ENCODE measurements around the gene ALDH1L2. TPM values are rescaled to one million over a fixed set of nuclear protein-coding genes. Genes with fewer than 3 reads are reported as not detected.

The ALDH1L2 gene
- total and polyA plus RNA-seq, 3 donors from 2014 or later = 2.3 to 3.5 (median 2.5) TPM

DNA sequence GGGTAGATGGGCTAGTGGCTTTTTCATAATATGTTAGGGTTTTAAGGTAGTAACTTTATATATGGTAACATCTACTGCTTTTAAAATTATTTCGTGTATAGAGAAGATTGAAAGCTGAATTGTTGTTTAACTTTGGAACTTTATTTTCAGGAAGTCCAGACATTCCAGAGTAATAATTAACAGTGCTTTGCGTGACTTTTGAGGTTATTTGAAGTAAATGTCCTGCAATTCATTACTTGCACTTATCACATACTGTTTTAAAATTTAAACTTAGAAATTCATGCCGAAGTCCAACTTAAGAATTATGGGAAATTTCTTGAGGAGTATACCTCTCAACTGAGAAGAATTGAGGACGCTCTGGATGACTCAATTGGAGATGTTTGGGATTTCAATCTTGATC lies 26.6 kb upstream of the ALDH1L2 start:
- H3K27me3 ChIP-seq = no peaks in the 10 kb centered on the region
- intact Hi-C loops (cut with DNase I; ENCODE audit: low total_unique reads) = no loop called here
- H3K4me3 ChIP-seq = no peak overlapping the region
- H3K27ac ChIP-seq = no peak overlapping the region
- TF ChIP-seq, protein P1, sequence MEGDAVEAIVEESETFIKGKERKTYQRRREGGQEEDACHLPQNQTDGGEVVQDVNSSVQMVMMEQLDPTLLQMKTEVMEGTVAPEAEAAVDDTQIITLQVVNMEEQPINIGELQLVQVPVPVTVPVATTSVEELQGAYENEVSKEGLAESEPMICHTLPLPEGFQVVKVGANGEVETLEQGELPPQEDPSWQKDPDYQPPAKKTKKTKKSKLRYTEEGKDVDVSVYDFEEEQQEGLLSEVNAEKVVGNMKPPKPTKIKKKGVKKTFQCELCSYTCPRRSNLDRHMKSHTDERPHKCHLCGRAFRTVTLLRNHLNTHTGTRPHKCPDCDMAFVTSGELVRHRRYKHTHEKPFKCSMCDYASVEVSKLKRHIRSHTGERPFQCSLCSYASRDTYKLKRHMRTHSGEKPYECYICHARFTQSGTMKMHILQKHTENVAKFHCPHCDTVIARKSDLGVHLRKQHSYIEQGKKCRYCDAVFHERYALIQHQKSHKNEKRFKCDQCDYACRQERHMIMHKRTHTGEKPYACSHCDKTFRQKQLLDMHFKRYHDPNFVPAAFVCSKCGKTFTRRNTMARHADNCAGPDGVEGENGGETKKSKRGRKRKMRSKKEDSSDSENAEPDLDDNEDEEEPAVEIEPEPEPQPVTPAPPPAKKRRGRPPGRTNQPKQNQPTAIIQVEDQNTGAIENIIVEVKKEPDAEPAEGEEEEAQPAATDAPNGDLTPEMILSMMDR (IDR thresholded peaks at IDR 0.05) = no peak
- TF ChIP-seq POLR2A (IDR thresholded peaks at IDR 0.05) = no peak
- no peaks in the 10 kb centered on the region for H3K9me3 ChIP-seq
- H3K4me1 ChIP-seq = no peaks in the 10 kb centered on the region
- WGBS, 2 donors = 77 to 81% methylated on average over 4 of the region's 4 CpGs
- no peaks in the 10 kb centered on the region for H3K36me3 ChIP-seq (ENCODE audit: low read depth, missing control alignments)
- DNase-seq = no peak

DNA sequence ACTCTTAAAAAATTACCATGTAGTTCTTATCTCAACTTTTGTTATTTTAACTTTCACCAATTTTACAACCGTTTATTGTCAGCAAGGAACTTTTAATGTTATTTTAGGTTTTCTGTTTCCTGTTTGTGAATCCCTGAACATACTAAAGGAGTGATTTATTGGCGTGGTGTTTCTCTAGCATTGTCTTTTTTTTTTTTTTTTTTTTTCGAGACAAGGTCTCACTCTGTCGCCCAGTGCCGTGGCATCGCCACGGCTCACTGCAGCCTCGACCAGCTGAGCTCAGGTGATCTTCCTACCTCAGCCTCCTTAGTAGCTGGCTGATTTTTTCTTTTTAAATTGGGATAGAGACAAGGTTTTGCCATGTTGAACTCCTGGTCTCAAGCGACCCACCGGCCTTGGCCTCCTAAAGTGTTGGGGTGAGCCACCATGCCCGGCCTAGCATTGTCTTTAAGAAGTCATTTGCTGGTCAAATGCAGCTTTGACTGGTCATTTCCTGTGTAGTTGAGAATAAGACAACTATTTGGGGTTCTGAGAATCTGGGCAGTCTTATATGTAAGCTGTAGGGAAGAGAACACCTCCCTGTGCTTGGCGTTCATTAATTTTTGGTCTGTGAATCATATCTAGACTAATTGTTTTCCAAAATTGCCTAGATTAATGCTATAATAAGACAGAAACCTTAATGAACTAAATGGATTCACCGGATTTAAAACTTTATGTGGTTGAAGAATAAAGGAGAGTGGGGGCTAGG lies 25.4 kb upstream of the ALDH1L2 start:
- no peak for DNase-seq
- no peaks in the 10 kb centered on the region for H3K4me1 ChIP-seq
- H3K36me3 ChIP-seq (ENCODE audit: low read depth, missing control alignments) = no peaks in the 10 kb centered on the region
- intact Hi-C loops (cut with DNase I; ENCODE audit: low total_unique reads) = no loop called here
- TF ChIP-seq, protein P1 (IDR thresholded peaks at IDR 0.05) = no peak
- TF ChIP-seq POLR2A (IDR thresholded peaks at IDR 0.05) = no peak
- no peak overlapping the region for H3K4me3 ChIP-seq
- H3K9me3 ChIP-seq = no peaks in the 10 kb centered on the region
- no peak overlapping the region for H3K27ac ChIP-seq
- 39 to 57% methylated on average over 13 of the region's 13 CpGs for WGBS, 2 donors
- no peaks in the 10 kb centered on the region for H3K27me3 ChIP-seq

GRCh38 chr12:105107494-105108371 lies 23.5 kb upstream of the ALDH1L2 start, which contains the start of gene WASHC4:
WASHC4 (plus strand) TSS chr12:105107731; CDS start chr12:105107801, 70 bp downstream.
- Histone ChIP-seq H3K4me1 (no peaks in the 10 kb centered on the region), H3K36me3 (ENCODE audit: low read depth, missing control alignments) (no peaks in the 10 kb centered on the region), H3K9me3 (no peaks in the 10 kb centered on the region), H3K4me3 (peak within 1 kb of the TSS; percentile 80 to 87), H3K27ac (peak within 1 kb of the TSS; percentile 93 to 94), H3K27me3 (no peaks in the 10 kb centered on the region)
- DNase-seq = peak; percentile 97
- 0% methylated on average over 41 to 58 of the region's 85 CpGs for WGBS, 2 donors
- TF ChIP-seq POLR2A (IDR thresholded peaks at IDR 0.05) = peak; percentile 95
- TF ChIP-seq, protein P1 (IDR thresholded peaks at IDR 0.05) = peak in 1 of 3 experiments; percentile 9
- intact Hi-C loops (cut with DNase I; ENCODE audit: low total_unique reads) = no loop called here

GRCh38 chr12:105107171-105107493 lies 22.9 kb upstream of the ALDH1L2 start:
- H3K4me1 ChIP-seq = no peaks in the 10 kb centered on the region
- H3K27ac ChIP-seq = peak overlapping the region; percentile 93 to 94
- DNase-seq = no peak
- TF ChIP-seq, protein P1 (IDR thresholded peaks at IDR 0.05) = no peak
- TF ChIP-seq POLR2A (IDR thresholded peaks at IDR 0.05) = no peak
- H3K4me3 ChIP-seq = peak overlapping the region; percentile 80 to 87
- intact Hi-C loops (cut with DNase I; ENCODE audit: low total_unique reads) = no loop called here
- no peaks in the 10 kb centered on the region for H3K9me3 ChIP-seq
- WGBS, 2 donors = 0% methylated on average over 15 of the region's 15 CpGs
- H3K36me3 ChIP-seq (ENCODE audit: low read depth, missing control alignments) = no peaks in the 10 kb centered on the region
- no peaks in the 10 kb centered on the region for H3K27me3 ChIP-seq
